GM21515 (cell line): ENCODE measurements around the gene RPP14.
"Not testable (repeated sequence)": the region's sequence is repeated elsewhere in the genome, so short reads cannot be mapped to it uniquely, and the experiment has no call there.

Experiments
- ATAC-seq: cut with Tn5 transposase; IDR thresholded peaks from one replicate; pipeline ENCODE4 v1.9.1; 2021; ENCODE audit not compliant: unreplicated experiment

RPP14 gene

GRCh38 chr3:58305882-58306711 is at the start of gene RPP14, which contains the start of gene HTD2:
Gene RPP14 (plus strand): TSS chr3:58306245. CDS start chr3:58310330, 4,085 bp downstream.
Gene HTD2 (plus strand): TSS chr3:58306520. CDS start chr3:58317614, 11,094 bp downstream.
- peak; percentile 88 for ATAC-seq

GRCh38 chr3:58256511-58256910 is 49.5 kb upstream of the RPP14 start:
- no peak for ATAC-seq

GRCh38 chr3:58258392-58259055 is 47.5 kb upstream of the RPP14 start:
- ATAC-seq: no peak

GRCh38 chr3:58260261-58260731 is 45.7 kb upstream of the RPP14 start:
- ATAC-seq: no peak

GRCh38 chr3:58260733-58261132 is 45.3 kb upstream of the RPP14 start:
- ATAC-seq: no peak

GRCh38 chr3:58261954-58262666 is 43.9 kb upstream of the RPP14 start:
- no peak for ATAC-seq

- ATAC-seq: no peak
Measured at GRCh38 chr3:58266577-58266976, 39.5 kb upstream of the RPP14 start.

GRCh38 chr3:58267543-58267942 is 38.5 kb upstream of the RPP14 start:
- not testable (repeated sequence) for ATAC-seq

- no peak for ATAC-seq
Measured at GRCh38 chr3:58269356-58269755, 36.7 kb upstream of the RPP14 start.

- ATAC-seq: no peak
Measured at GRCh38 chr3:58270485-58270884, 35.6 kb upstream of the RPP14 start.

GRCh38 chr3:58271901-58272501 is 34.0 kb upstream of the RPP14 start:
- ATAC-seq: no peak

- ATAC-seq: no peak
Measured at GRCh38 chr3:58272891-58273290, 33.2 kb upstream of the RPP14 start.

- not testable (repeated sequence) for ATAC-seq
Measured at GRCh38 chr3:58273362-58273761, 32.7 kb upstream of the RPP14 start.

GRCh38 chr3:58274027-58274614 is 31.9 kb upstream of the RPP14 start:
- ATAC-seq: no peak

GRCh38 chr3:58281069-58281468 is 25.0 kb upstream of the RPP14 start:
- ATAC-seq: no peak

- no peak for ATAC-seq
Measured at GRCh38 chr3:58285334-58285733, 20.7 kb upstream of the RPP14 start.

GRCh38 chr3:58287354-58287753 is 18.7 kb upstream of the RPP14 start:
- no peak for ATAC-seq

- no peak for ATAC-seq
Measured at GRCh38 chr3:58288011-58288728, 17.9 kb upstream of the RPP14 start.

- not testable (repeated sequence) for ATAC-seq
Measured at GRCh38 chr3:58288964-58289613, 17.0 kb upstream of the RPP14 start.
